ENCODE measurements around the gene ANKS1B.
"Not testable (repeated sequence)": the region's sequence is repeated elsewhere in the genome, so short reads cannot be mapped to it uniquely, and the experiment has no call there.

Gene ANKS1B

GRCh38 chr12:99265648-99266047 lies 719.1 kb downstream of the ANKS1B start:
- no peak for ATAC-seq

GRCh38 chr12:99261256-99261655 lies 723.5 kb downstream of the ANKS1B start:
- DNase-seq (no peak), ATAC-seq (no peak)

More at GRCh38 chr12:99265648-99266047, 719.1 kb downstream of the ANKS1B start:
- no peak for DNase-seq

- no peak for DNase-seq
- ATAC-seq, result no peak
Observed at GRCh38 chr12:99260456-99260996, 724.2 kb downstream of the ANKS1B start.

GRCh38 chr12:99259040-99259934 lies 725.4 kb downstream of the ANKS1B start:
- no peak for DNase-seq
- ATAC-seq, result no peak

GRCh38 chr12:99257672-99258071 lies 727.1 kb downstream of the ANKS1B start:
- ATAC-seq (no peak), DNase-seq (no peak)

GRCh38 chr12:99253068-99253467 lies 731.7 kb downstream of the ANKS1B start:
- DNase-seq (no peak), ATAC-seq (no peak)

- no peak for ATAC-seq
- DNase-seq, result no peak
Observed at GRCh38 chr12:99250091-99250490, 734.6 kb downstream of the ANKS1B start.

- ATAC-seq (no peak), DNase-seq (no peak)
Observed at GRCh38 chr12:99249543-99249942, 735.2 kb downstream of the ANKS1B start.

- DNase-seq, ATAC-seq: not testable (repeated sequence)
Observed at GRCh38 chr12:99237907-99238538, 746.7 kb downstream of the ANKS1B start.

GRCh38 chr12:99235381-99235780 lies 749.4 kb downstream of the ANKS1B start:
- DNase-seq (no peak), ATAC-seq (no peak)

- ATAC-seq, result no peak
Observed at GRCh38 chr12:99234702-99235101, 750.0 kb downstream of the ANKS1B start.

GRCh38 chr12:99232324-99232723 lies 752.4 kb downstream of the ANKS1B start:
- no peak for ATAC-seq
- DNase-seq, result no peak

More at GRCh38 chr12:99234702-99235101, 750.0 kb downstream of the ANKS1B start:
- no peak for DNase-seq

- no peak for ATAC-seq
- no peak for DNase-seq
Observed at GRCh38 chr12:99231031-99231430, 753.7 kb downstream of the ANKS1B start.

- ATAC-seq (no peak), DNase-seq (no peak)
Observed at GRCh38 chr12:99224237-99224636, 760.5 kb downstream of the ANKS1B start.

- no peak for ATAC-seq
Observed at GRCh38 chr12:99223579-99223978, 761.2 kb downstream of the ANKS1B start.

GRCh38 chr12:99213047-99213446 lies 771.7 kb downstream of the ANKS1B start:
- ATAC-seq (no peak), DNase-seq (no peak)

More at GRCh38 chr12:99223579-99223978, 761.2 kb downstream of the ANKS1B start:
- no peak for DNase-seq

- DNase-seq (no peak), ATAC-seq (no peak)
Observed at GRCh38 chr12:99212275-99212674, 772.5 kb downstream of the ANKS1B start.

- no peak for ATAC-seq
- no peak for DNase-seq
Observed at GRCh38 chr12:99205111-99205510, 779.6 kb downstream of the ANKS1B start.

- DNase-seq, result no peak
- ATAC-seq, result no peak
Observed at GRCh38 chr12:99201906-99202645, 782.7 kb downstream of the ANKS1B start.

GRCh38 chr12:99200711-99201384 lies 783.9 kb downstream of the ANKS1B start:
- DNase-seq (no peak), ATAC-seq (no peak)

GRCh38 chr12:99195474-99195873 lies 789.3 kb downstream of the ANKS1B start:
- ATAC-seq, result no peak
- DNase-seq, result no peak

GRCh38 chr12:99192489-99192888 lies 792.2 kb downstream of the ANKS1B start:
- no peak for ATAC-seq
- DNase-seq, result no peak
